ENCODE measurements around the gene STEAP2. TPM values are rescaled to one million over a fixed set of nuclear protein-coding genes. Genes with fewer than 3 reads are reported as not detected.

The STEAP2 gene
- total RNA-seq, 4 donors from 2014 or later, result 10.9 to 84.7 (median 37.5) TPM

GRCh38 chr7:90222811-90223725, 11.5 kb downstream of the STEAP2 start:
- TF ChIP-seq, protein P1, sequence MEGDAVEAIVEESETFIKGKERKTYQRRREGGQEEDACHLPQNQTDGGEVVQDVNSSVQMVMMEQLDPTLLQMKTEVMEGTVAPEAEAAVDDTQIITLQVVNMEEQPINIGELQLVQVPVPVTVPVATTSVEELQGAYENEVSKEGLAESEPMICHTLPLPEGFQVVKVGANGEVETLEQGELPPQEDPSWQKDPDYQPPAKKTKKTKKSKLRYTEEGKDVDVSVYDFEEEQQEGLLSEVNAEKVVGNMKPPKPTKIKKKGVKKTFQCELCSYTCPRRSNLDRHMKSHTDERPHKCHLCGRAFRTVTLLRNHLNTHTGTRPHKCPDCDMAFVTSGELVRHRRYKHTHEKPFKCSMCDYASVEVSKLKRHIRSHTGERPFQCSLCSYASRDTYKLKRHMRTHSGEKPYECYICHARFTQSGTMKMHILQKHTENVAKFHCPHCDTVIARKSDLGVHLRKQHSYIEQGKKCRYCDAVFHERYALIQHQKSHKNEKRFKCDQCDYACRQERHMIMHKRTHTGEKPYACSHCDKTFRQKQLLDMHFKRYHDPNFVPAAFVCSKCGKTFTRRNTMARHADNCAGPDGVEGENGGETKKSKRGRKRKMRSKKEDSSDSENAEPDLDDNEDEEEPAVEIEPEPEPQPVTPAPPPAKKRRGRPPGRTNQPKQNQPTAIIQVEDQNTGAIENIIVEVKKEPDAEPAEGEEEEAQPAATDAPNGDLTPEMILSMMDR (IDR thresholded peaks at IDR 0.05), result no peak
- DNase-seq (ENCODE audit: low spot score) (peak; percentile 54), ATAC-seq (ENCODE audit: low FRiP score) (peak; percentile 94)

GRCh38 chr7:90224195-90224594, 12.7 kb downstream of the STEAP2 start:
- TF ChIP-seq, protein P1 (IDR thresholded peaks at IDR 0.05), result no peak
- no peak for DNase-seq (ENCODE audit: low spot score)
- no peak for ATAC-seq (ENCODE audit: low FRiP score)

DNA sequence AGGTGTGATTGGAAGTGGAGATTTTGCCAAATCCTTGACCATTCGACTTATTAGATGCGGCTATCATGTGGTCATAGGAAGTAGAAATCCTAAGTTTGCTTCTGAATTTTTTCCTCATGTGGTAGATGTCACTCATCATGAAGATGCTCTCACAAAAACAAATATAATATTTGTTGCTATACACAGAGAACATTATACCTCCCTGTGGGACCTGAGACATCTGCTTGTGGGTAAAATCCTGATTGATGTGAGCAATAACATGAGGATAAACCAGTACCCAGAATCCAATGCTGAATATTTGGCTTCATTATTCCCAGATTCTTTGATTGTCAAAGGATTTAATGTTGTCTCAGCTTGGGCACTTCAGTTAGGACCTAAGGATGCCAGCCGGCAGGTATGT, 13.6 kb downstream of the STEAP2 start:
- no peak for ATAC-seq (ENCODE audit: low FRiP score)
- DNase-seq (ENCODE audit: low spot score), result no peak

GRCh38 chr7:90225601-90226000, 14.1 kb downstream of the STEAP2 start:
- TF ChIP-seq, protein P1 (IDR thresholded peaks at IDR 0.05), result no peak
- DNase-seq (ENCODE audit: low spot score), result no peak
- ATAC-seq (ENCODE audit: low FRiP score), result no peak

More for the DNA sequence above, 13.6 kb downstream of the STEAP2 start:
- TF ChIP-seq, protein P1 (IDR thresholded peaks at IDR 0.05), result no peak

DNA sequence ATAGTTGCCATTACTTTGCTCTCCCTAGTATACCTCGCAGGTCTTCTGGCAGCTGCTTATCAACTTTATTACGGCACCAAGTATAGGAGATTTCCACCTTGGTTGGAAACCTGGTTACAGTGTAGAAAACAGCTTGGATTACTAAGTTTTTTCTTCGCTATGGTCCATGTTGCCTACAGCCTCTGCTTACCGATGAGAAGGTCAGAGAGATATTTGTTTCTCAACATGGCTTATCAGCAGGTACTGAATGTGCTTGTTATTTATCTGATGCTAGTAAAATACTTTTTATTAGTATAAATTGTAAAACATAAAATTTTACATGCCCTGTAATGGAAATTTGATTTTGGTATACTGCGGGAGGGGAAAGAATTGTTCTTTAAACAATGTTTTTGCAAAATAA, 15.7 kb downstream of the STEAP2 start:
- ATAC-seq (ENCODE audit: low FRiP score) (no peak), DNase-seq (ENCODE audit: low spot score) (no peak)
- TF ChIP-seq, protein P1 (IDR thresholded peaks at IDR 0.05), result no peak

DNA sequence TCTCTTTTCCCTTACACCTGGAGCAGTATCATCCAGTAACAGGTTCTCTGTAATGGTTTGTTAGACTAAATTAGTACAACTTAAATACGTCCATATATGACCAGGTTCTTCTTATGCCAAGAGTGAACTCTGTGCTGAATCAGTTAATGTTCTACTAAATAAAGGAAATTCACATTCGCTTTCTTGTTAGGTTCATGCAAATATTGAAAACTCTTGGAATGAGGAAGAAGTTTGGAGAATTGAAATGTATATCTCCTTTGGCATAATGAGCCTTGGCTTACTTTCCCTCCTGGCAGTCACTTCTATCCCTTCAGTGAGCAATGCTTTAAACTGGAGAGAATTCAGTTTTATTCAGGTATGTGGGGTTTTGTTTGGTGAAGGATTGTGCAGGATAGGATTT, 18.1 kb downstream of the STEAP2 start:
- DNase-seq (ENCODE audit: low spot score) (no peak), ATAC-seq (ENCODE audit: low FRiP score) (no peak)
- TF ChIP-seq, protein P1 (IDR thresholded peaks at IDR 0.05), result no peak

DNA sequence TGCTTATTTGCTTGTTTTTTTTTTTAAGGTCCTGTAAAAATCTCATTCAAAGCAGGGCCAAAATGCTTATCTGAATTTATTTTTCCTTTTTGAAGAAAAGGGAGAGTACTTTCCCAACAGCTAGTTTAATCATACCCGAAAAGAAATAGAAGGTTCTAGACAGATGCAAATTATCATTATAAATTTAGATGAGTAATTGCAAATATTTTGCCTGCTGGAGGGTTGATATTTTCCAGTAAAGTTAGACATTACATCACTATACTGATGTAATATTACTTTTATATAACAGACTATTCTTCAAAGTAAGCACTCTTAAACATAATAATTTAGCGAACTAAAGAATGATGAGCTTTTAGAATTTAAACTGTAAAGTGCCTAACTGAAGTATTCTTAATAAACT, 19.3 kb downstream of the STEAP2 start:
- TF ChIP-seq, protein P1 (IDR thresholded peaks at IDR 0.05), result no peak
- ATAC-seq (ENCODE audit: low FRiP score) (peak; percentile 48), DNase-seq (ENCODE audit: low spot score) (no peak)
